Dedifferentiated amniotic fluid mesenchymal stem cell (primary cell): ENCODE measurements around the gene RSPH4A.
A peak's percentile ranks its signal among the peaks of the same experiment; 100 is the strongest.
"Not testable (repeated sequence)": the region's sequence is repeated elsewhere in the genome, so short reads cannot be mapped to it uniquely, and the experiment has no call there.

Experiments used
- DNase-seq: peaks from one replicate; pipeline ENCODE4 v3.0.0-alpha.2; 2016; ENCODE audit errors: extremely low spot score

The RSPH4A gene

DNA sequence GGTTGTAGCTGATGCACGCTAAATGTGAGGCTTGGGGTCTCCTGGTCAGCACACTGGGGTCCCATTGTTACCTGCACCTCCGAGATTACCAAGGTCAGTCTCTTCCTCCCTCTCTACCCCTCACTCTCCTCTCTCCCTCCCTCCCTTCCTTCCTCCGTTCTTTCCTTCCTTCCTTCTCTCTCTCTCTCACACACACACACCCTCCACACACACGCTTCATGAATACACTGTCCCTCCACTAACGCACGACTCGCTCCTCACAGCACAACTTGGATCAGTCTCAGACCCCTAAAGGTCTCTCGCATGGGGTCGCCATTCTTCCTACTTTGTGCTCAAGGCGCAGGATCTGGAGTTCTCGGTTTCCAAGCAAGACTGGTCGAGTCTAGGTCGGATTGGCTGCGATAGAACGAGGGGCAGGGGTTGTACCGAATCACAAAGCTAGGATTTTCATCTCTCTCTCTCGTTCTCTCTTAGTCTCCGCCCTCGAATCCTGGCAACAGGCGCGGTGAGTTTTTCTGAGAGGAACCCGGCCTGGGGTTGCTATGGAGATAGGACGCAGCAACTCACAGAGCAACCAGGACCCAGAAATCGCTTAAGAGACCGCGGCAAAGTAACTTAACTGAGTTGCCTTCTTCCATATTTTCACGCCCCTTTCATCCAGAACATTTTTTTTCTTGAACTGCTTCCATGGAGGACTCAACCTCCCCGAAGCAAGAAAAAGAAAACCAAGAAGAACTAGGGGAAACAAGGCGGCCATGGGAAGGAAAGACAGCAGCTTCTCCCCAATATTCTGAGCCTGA, at the start of gene RSPH4A:
Gene RSPH4A, plus strand, starts transcription at position 543 of the 800 bp plus-strand sequence. Its CDS starts 145 bp downstream, at position 688.
- peak; percentile 98 for DNase-seq

- DNase-seq = no peak
Measured at GRCh38 chr6:116568111-116568510, 48.2 kb upstream of the RSPH4A start.

GRCh38 chr6:116568821-116569755, 47.2 kb upstream of the RSPH4A start:
- DNase-seq = no peak

- peak; percentile 99 for DNase-seq
Measured at GRCh38 chr6:116570856-116571682, 45.2 kb upstream of the RSPH4A start, which contains the start of gene RWDD1. Gene RWDD1, plus strand, starts transcription at chr6:116571504. Its CDS starts 79 bp downstream, at chr6:116571583.

DNA sequence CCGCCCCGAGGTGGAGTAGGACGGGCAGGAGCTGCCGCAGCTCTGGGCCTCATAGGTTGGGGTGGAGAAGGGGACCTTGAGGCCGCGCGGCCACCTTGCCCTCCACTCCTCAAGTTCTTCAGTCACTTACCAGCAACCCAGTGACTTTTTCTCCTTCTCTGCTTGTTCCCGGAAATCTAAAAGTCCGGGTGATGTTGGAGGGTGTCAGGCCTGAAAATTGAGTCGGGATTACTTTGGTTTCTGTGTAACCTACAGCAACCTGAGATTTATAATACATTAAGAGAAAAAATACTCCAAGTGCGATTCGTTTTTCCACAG, 44.6 kb upstream of the RSPH4A start:
- DNase-seq = no peak

GRCh38 chr6:116572162-116572561, 44.1 kb upstream of the RSPH4A start:
- DNase-seq = peak; percentile 34

DNA sequence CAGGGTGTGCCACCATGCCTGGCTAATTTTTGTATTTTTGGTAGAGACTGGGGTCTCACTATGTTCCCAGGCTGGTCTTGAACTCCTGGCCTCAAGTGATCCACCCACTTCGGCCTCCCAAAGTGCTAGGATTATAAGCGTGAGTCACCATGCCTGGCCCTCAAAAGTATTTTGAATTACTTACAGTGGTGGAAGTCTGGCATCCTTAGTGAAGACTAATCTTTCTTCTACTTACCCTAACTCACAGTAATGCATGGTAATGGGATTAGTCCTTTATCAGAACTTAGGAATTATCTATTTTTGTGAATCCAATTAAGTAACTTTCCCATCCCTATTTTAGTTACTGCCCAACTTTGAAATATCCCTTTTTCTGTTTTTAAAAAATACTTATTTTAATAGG, 41.1 kb upstream of the RSPH4A start:
- DNase-seq = no peak

- DNase-seq = no peak
Measured at GRCh38 chr6:116577486-116577885, 38.8 kb upstream of the RSPH4A start.

DNA sequence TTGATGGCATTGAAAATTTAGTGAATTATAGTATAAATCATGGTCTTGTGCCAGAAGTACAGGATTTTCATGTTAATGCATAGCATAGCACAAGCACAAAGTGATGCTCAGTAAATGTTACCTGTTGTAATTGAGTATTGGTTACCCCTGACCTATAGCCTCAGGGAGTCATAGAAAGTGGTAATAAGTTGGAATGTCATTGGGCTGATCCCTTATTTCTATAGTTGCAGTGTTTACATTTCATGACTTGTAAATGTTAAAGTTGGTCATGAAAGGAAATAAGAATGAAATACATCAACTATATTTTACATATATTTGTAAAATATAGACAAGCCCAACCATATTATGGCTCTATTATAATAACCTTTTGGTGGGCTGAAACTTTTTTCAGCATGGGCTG, 37.9 kb upstream of the RSPH4A start:
- DNase-seq = no peak

GRCh38 chr6:116579143-116579542, 37.1 kb upstream of the RSPH4A start:
- DNase-seq = no peak

GRCh38 chr6:116580198-116580597, 36.1 kb upstream of the RSPH4A start:
- peak; percentile 62 for DNase-seq

DNA sequence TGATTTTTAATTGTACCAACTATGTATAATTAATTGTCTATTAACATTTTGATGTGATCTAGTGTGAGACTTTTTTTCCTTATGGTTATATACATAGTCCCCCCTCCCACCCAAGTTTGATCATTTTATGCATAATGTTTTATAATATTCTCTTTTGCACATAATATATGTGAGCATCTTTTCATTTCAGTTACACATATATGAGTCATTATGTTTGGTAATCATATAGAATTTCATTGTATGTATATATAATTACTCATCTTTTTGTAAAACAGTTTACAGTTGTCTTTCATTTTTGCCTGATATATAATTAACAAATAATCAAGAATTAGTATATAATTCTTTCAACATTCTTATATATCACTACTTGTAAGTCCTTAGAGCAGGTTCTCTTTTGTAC, 30.0 kb upstream of the RSPH4A start:
- no peak for DNase-seq

- no peak for DNase-seq
Measured at GRCh38 chr6:116586738-116587137, 29.5 kb upstream of the RSPH4A start.

GRCh38 chr6:116595247-116595646, 21.0 kb upstream of the RSPH4A start:
- DNase-seq = no peak

- no peak for DNase-seq
Measured at GRCh38 chr6:116596815-116597214, 19.5 kb upstream of the RSPH4A start.

DNA sequence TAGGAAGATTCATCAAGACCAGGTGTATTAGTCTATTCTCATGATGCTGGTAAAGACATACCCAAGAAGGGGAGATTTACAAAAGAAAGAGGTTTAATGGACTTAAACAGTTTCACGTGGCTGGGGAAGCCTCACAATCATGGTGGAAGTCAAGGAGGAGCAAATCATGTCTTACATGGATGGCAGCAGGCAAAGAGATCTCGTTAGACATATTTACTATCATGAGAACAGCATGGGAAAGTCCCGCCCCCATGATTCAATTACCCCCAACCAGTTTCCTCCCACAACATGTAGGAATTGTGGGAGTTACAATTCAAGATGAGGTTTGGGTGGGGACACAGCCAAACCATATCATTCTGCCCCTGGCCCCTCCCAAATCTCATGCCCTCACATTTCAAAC, 12.4 kb upstream of the RSPH4A start:
- DNase-seq = not testable (repeated sequence)

- DNase-seq = not testable (repeated sequence)
Measured at GRCh38 chr6:116604868-116605267, 11.4 kb upstream of the RSPH4A start.

DNA sequence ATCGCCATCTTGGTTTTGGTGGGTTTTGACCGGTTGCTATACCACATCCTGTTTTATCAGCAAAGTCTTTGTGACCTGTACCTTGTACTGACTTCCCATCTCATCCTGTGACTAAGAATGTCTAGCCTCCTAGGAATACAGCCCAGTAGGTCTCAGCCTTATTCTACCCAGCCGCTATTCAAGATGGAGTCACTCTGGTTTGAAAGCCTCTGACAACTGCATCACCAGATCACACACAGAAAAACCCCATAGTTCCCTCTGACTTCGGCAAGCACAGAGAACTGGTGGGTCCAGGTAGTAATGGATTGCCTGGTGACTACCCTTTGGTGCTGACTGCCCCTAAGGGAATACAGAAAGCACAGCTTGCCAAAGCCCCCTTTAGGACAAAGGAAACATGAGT, 10.3 kb upstream of the RSPH4A start:
- no peak for DNase-seq

- no peak for DNase-seq
Measured at GRCh38 chr6:116611056-116611455, 5.2 kb upstream of the RSPH4A start.

DNA sequence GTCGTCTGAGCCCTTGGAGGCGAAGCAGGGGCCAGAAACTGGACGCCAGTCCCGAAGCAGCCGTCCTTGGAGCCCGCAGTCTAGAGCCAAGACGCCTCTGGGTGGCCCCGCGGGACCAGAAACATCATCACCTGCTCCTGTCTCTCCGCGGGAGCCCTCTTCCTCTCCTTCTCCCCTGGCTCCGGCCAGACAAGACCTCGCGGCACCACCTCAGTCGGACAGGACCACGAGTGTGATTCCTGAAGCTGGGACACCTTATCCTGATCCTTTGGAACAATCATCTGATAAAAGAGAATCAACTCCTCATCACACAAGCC, 416 bp downstream of the RSPH4A start:
- no peak for DNase-seq

- DNase-seq = no peak
Measured at GRCh38 chr6:116624036-116624805, 7.9 kb downstream of the RSPH4A start.
